ENCODE data around the gene HM13.

- TF ChIP-seq EZH2 (IDR thresholded peaks at IDR 0.05; ENCODE audit: low read depth, unreplicated experiment) (no peak), CREB1 (CRISPR knock-in tag; IDR thresholded peaks at IDR 0.05; ENCODE audit: low read depth) (no peak)
Measured at GRCh38 chr20:31606804-31607639, 92.8 kb downstream of the HM13 start.

Data from GM23338 (cell line).